HepG2 (cell line): Measurements from ENCODE around the gene SYP. TPM values are rescaled to one million over a fixed set of nuclear protein-coding genes. Genes with fewer than 3 reads are reported as not detected.
A peak's percentile ranks its signal among the peaks of the same experiment; 100 is the strongest.

ENCODE experiments used
- DPF2 ChIP-seq: sonication (generic); formaldehyde crosslinking; IDR thresholded peaks from 2 replicates; pipeline ENCODE4 v1.4.0; 2020; ENCODE audit warnings: mild to moderate bottlenecking, low read depth, missing genetic modification reagents, borderline replicate concordance
- FOXK1 ChIP-seq: sonication (generic); formaldehyde crosslinking; IDR thresholded peaks from 2 replicates; pipeline ENCODE4 v1.4.0; 2020; ENCODE audit warnings: low read depth, missing genetic modification reagents, borderline replicate concordance
- KLF16 ChIP-seq, 2 experiments: sonication (generic) in 1 of 2; formaldehyde crosslinking in 1 of 2; IDR thresholded peaks; 2 replicates each; pipeline versions ENCODE4 v1.6.1 to v1.8.0; 2016 to 2023; ENCODE audit warnings: missing genetic modification reagents in 2 of 2, missing compliant biosample characterization in 1 of 2
- LCORL ChIP-seq, 2 experiments: fragments of 450-650 bp in 1 of 2; sonication (generic) in 1 of 2; formaldehyde crosslinking in 1 of 2; IDR thresholded peaks; 2 replicates each; pipeline versions ENCODE4 v1.5.0 to v1.6.1; 2017 to 2020; ENCODE audit warnings: antibody characterized with exemption in 1 of 2, missing genetic modification reagents in 1 of 2
- PHF21A ChIP-seq: sonication (generic); formaldehyde crosslinking; IDR thresholded peaks from 2 replicates; pipeline ENCODE4 v1.5.0; 2020; ENCODE audit warnings: mild to moderate bottlenecking, missing genetic modification reagents
- RBM39 ChIP-seq: fragments of 200-400 bp; formaldehyde crosslinking; IDR thresholded peaks from one replicate; pipeline ENCODE4 v1.6.1; 2018; ENCODE audit warnings: antibody characterized with exemption, mild to moderate bottlenecking, low read depth, low read length; ENCODE audit not compliant: poor library complexity, severe bottlenecking
- ZNF264 ChIP-seq: sonication (generic); formaldehyde crosslinking; IDR thresholded peaks from 2 replicates; pipeline ENCODE4 v1.4.0; 2020; ENCODE audit warnings: missing genetic modification reagents
- ZNF30 ChIP-seq: sonication (generic); formaldehyde crosslinking; IDR thresholded peaks from 2 replicates; pipeline ENCODE4 v1.5.0; 2020; ENCODE audit warnings: mild to moderate bottlenecking, missing genetic modification reagents
- ZNF775 ChIP-seq: sonication (generic); formaldehyde crosslinking; IDR thresholded peaks from 2 replicates; pipeline ENCODE4 v1.4.0; 2020; ENCODE audit warnings: missing genetic modification reagents, mild to moderate bottlenecking, moderate library complexity, borderline replicate concordance
- ZNF83 ChIP-seq: sonication (generic); formaldehyde crosslinking; IDR thresholded peaks from 2 replicates; pipeline ENCODE4 v1.4.0; 2020; ENCODE audit warnings: missing genetic modification reagents, mild to moderate bottlenecking, borderline replicate concordance
- ZSCAN20 ChIP-seq: sonication (generic); formaldehyde crosslinking; IDR thresholded peaks from 2 replicates; pipeline ENCODE4 v1.4.0; 2020; ENCODE audit warnings: missing genetic modification reagents, mild to moderate bottlenecking, borderline replicate concordance
- polyA plus RNA-seq, 8 experiments: library from polyadenylated mRNA; depleted of rRNA in 3 of 8; stranded (reverse) in 7 of 8; unstranded in 1 of 8; fragments of >200 nt; fragmentation: Illumina TruSeq in 4 of 8; extraction: Trizol in 4 of 8; gene quantifications; 2 replicates each; pipeline versions ENCODE4 v1.2.1 to v1.2.3, GENCODE V29; 2011 to 2016; ENCODE audit warnings: low read depth in 4 of 8, missing spikeins in 1 of 8, mixed read lengths in 1 of 8; ENCODE audit not compliant: insufficient read depth in 1 of 8
- total RNA-seq, 5 experiments: library from RNA; depleted of rRNA; stranded (reverse); fragments of >200 nt; fragmentation: Illumina TruSeq; extraction: Trizol; gene quantifications; 2 replicates each; pipeline ENCODE4 v1.2.3, GENCODE V29; 2016; ENCODE audit warnings: low read depth in 1 of 5
- TF ChIP-seq, protein P1 (sequence below): sonication (generic); formaldehyde crosslinking; conservative IDR thresholded peaks from 2 replicates; pipeline ENCODE4 v1.4.0; 2020; ENCODE audit warnings: missing genetic modification reagents
- TF ChIP-seq, protein P2 (sequence below): sonication (generic); IDR thresholded peaks from 2 replicates; pipeline ENCODE4 v1.6.1; 2016; ENCODE audit warnings: low read depth, borderline replicate concordance
- TF ChIP-seq, protein P3 (sequence below): sonication (generic); formaldehyde crosslinking; IDR thresholded peaks from 2 replicates; pipeline ENCODE4 v1.4.0; 2020; ENCODE audit warnings: missing genetic modification reagents
- TF ChIP-seq, protein P4 (sequence below): sonication (generic); formaldehyde crosslinking; IDR thresholded peaks from 2 replicates; pipeline ENCODE4 v1.8.0; 2022; ENCODE audit warnings: low read depth, missing genetic modification reagents
- TF ChIP-seq, protein P5 (sequence below): sonication (generic); formaldehyde crosslinking; IDR thresholded peaks from 2 replicates; pipeline ENCODE4 v1.4.0; 2020; ENCODE audit warnings: mild to moderate bottlenecking, missing genetic modification reagents
- TF ChIP-seq, protein P6 (sequence below): sonication (generic); formaldehyde crosslinking; IDR thresholded peaks from 2 replicates; pipeline ENCODE4 v1.4.0; 2020; ENCODE audit warnings: missing genetic modification reagents
- TF ChIP-seq, protein P7 (sequence below): sonication (generic); formaldehyde crosslinking; IDR thresholded peaks from 2 replicates; pipeline ENCODE4 v1.4.0; 2020; ENCODE audit warnings: missing genetic modification reagents, borderline replicate concordance

Gene SYP
- total and polyA plus RNA-seq, 2 of the 13 experiments (the other 11 are each of a cell fraction or from before 2014, with no cell fraction given) = 2.0 to 2.5 TPM

DNA sequence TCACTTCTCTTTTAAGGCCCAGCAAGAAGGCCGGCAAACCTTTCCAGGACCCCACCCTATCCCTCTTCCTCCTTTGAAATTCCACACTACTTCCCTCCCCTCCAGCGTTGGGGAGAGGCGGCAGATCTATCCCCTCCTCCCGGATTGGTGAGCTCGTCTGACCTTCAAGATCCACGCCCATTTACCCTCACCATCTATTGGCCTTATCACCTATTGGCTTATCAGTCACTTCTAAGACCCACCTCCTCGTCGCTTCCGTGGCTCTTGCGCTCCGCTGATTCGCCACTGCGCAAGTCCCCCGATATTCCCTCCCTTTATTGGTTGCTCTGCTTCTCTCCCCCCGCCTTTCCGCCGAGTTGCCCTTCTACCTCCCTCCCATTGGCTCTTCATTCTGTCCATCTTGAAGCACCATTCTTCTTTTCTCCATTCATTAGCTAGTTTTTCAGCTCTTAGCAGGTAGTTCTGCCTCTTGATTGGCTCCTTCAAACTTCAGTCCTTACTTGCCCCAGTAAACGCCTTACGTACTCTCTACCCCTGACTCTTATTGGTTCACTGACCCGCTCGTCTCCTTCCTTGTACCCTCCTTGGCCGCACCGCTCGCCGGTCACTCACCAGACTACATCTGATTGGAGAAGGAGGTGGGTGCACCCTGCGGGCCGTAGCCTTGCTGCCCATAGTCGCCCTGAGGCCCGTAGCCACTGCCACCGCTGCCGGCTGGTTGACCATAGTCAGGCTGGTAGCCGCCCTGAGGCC is 9.0 kb downstream of the SYP start (continued):
- TF ChIP-seq, protein P1, sequence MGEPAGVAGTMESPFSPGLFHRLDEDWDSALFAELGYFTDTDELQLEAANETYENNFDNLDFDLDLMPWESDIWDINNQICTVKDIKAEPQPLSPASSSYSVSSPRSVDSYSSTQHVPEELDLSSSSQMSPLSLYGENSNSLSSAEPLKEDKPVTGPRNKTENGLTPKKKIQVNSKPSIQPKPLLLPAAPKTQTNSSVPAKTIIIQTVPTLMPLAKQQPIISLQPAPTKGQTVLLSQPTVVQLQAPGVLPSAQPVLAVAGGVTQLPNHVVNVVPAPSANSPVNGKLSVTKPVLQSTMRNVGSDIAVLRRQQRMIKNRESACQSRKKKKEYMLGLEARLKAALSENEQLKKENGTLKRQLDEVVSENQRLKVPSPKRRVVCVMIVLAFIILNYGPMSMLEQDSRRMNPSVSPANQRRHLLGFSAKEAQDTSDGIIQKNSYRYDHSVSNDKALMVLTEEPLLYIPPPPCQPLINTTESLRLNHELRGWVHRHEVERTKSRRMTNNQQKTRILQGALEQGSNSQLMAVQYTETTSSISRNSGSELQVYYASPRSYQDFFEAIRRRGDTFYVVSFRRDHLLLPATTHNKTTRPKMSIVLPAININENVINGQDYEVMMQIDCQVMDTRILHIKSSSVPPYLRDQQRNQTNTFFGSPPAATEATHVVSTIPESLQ = no peak
- no peak for TF ChIP-seq RBM39
- no peak for TF ChIP-seq LCORL (IDR thresholded peaks at IDR 0.05)
- TF ChIP-seq LCORL (CRISPR knock-in tag; IDR thresholded peaks at IDR 0.05) = peak; percentile 38; the same call in 1 of the 2 replicates
- no peak for TF ChIP-seq ZSCAN20
- TF ChIP-seq, protein P2, sequence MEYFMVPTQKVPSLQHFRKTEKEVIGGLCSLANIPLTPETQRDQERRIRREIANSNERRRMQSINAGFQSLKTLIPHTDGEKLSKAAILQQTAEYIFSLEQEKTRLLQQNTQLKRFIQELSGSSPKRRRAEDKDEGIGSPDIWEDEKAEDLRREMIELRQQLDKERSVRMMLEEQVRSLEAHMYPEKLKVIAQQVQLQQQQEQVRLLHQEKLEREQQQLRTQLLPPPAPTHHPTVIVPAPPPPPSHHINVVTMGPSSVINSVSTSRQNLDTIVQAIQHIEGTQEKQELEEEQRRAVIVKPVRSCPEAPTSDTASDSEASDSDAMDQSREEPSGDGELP = no peak; the same call in 1 of the 2 replicates
- TF ChIP-seq DPF2 = no peak
- no peak for TF ChIP-seq ZNF83
- TF ChIP-seq, protein P3, sequence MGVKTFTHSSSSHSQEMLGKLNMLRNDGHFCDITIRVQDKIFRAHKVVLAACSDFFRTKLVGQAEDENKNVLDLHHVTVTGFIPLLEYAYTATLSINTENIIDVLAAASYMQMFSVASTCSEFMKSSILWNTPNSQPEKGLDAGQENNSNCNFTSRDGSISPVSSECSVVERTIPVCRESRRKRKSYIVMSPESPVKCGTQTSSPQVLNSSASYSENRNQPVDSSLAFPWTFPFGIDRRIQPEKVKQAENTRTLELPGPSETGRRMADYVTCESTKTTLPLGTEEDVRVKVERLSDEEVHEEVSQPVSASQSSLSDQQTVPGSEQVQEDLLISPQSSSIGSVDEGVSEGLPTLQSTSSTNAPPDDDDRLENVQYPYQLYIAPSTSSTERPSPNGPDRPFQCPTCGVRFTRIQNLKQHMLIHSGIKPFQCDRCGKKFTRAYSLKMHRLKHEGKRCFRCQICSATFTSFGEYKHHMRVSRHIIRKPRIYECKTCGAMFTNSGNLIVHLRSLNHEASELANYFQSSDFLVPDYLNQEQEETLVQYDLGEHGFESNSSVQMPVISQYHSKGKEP (CRISPR knock-in tag) = no peak
- no peak for TF ChIP-seq ZNF775
- TF ChIP-seq KLF16 (CRISPR knock-in tag; IDR thresholded peaks at IDR 0.05) = no peak
- TF ChIP-seq, protein P4, sequence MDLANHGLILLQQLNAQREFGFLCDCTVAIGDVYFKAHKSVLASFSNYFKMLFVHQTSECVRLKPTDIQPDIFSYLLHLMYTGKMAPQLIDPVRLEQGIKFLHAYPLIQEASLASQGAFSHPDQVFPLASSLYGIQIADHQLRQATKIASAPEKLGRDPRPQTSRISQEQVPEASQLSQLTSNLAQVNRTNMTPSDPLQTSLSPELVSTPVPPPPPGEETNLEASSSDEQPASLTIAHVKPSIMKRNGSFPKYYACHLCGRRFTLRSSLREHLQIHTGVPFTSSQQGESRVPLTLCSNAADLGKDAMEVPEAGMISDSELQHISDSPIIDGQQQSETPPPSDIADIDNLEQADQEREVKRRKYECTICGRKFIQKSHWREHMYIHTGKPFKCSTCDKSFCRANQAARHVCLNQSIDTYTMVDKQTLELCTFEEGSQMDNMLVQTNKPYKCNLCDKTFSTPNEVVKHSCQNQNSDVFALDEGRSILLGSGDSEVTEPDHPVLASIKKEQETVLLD (CRISPR knock-in tag) = no peak
- TF ChIP-seq, protein P5, sequence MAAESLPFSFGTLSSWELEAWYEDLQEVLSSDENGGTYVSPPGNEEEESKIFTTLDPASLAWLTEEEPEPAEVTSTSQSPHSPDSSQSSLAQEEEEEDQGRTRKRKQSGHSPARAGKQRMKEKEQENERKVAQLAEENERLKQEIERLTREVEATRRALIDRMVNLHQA = no peak
- TF ChIP-seq FOXK1 = no peak; the same call in 1 of the 2 replicates
- TF ChIP-seq, protein P6, sequence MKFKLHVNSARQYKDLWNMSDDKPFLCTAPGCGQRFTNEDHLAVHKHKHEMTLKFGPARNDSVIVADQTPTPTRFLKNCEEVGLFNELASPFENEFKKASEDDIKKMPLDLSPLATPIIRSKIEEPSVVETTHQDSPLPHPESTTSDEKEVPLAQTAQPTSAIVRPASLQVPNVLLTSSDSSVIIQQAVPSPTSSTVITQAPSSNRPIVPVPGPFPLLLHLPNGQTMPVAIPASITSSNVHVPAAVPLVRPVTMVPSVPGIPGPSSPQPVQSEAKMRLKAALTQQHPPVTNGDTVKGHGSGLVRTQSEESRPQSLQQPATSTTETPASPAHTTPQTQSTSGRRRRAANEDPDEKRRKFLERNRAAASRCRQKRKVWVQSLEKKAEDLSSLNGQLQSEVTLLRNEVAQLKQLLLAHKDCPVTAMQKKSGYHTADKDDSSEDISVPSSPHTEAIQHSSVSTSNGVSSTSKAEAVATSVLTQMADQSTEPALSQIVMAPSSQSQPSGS (CRISPR knock-in tag) = 0 out of 2 replicates have a peak, but pooled peaks have one; percentile 17
- no peak for TF ChIP-seq ZNF30
- no peak; the same call in 1 of the 2 replicates for TF ChIP-seq PHF21A (CRISPR knock-in tag)
- TF ChIP-seq, protein P7, sequence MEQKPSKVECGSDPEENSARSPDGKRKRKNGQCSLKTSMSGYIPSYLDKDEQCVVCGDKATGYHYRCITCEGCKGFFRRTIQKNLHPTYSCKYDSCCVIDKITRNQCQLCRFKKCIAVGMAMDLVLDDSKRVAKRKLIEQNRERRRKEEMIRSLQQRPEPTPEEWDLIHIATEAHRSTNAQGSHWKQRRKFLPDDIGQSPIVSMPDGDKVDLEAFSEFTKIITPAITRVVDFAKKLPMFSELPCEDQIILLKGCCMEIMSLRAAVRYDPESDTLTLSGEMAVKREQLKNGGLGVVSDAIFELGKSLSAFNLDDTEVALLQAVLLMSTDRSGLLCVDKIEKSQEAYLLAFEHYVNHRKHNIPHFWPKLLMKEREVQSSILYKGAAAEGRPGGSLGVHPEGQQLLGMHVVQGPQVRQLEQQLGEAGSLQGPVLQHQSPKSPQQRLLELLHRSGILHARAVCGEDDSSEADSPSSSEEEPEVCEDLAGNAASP = 0 out of 2 replicates have a peak, but pooled peaks have one; percentile 3
- no peak for TF ChIP-seq ZNF264
